Measurements from ENCODE around the gene KIAA0825. TPM values are rescaled to one million over a fixed set of nuclear protein-coding genes. Genes with fewer than 3 reads are reported as not detected.

KIAA0825 gene
- total RNA-seq, 1 experiment from 2014 or later: 1.6 TPM

GRCh38 chr5:94480486-94480885 lies 137.9 kb downstream of the KIAA0825 start:
- Histone ChIP-seq H3K27ac (ENCODE audit: low read length) (no peak overlapping the region), H3K4me1 (ENCODE audit: control insufficient read depth, insufficient read depth, low read length) (no peaks in the 10 kb centered on the region), H3K4me3 (ENCODE audit: low read depth in 2 of 2, low read length in 2 of 2) (no peak overlapping the region), H3K36me3 (ENCODE audit: control insufficient read depth, insufficient read depth, low read length) (no peaks in the 10 kb centered on the region), H3K27me3 (ENCODE audit: control insufficient read depth, insufficient read depth, low read length) (no peaks in the 10 kb centered on the region), H3K9me3 (ENCODE audit: control insufficient read depth, insufficient read depth, low read depth, low read length) (no peaks in the 10 kb centered on the region)
- ATAC-seq (no peak), DNase-seq (ENCODE audit: low read depth, low spot score) (no peak)
- intact Hi-C loops (cut with micrococcal nuclease; ENCODE audit: unreplicated experiment) (no loop called here), in situ Hi-C loops (cut with HindIII; ENCODE audit: low pct_unique_long_range_greater_than_20kb, low sequenced_read_pairs) (no loop called here)
- POLR2A ChIA-PET: no interaction called here
- BruUV-seq (replicated peaks): no TSS peak
- CTCF ChIA-PET: no interaction called here
- TF ChIP-seq, protein P1, sequence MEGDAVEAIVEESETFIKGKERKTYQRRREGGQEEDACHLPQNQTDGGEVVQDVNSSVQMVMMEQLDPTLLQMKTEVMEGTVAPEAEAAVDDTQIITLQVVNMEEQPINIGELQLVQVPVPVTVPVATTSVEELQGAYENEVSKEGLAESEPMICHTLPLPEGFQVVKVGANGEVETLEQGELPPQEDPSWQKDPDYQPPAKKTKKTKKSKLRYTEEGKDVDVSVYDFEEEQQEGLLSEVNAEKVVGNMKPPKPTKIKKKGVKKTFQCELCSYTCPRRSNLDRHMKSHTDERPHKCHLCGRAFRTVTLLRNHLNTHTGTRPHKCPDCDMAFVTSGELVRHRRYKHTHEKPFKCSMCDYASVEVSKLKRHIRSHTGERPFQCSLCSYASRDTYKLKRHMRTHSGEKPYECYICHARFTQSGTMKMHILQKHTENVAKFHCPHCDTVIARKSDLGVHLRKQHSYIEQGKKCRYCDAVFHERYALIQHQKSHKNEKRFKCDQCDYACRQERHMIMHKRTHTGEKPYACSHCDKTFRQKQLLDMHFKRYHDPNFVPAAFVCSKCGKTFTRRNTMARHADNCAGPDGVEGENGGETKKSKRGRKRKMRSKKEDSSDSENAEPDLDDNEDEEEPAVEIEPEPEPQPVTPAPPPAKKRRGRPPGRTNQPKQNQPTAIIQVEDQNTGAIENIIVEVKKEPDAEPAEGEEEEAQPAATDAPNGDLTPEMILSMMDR (IDR thresholded peaks at IDR 0.05): no peak
- TF ChIP-seq, protein P2, sequence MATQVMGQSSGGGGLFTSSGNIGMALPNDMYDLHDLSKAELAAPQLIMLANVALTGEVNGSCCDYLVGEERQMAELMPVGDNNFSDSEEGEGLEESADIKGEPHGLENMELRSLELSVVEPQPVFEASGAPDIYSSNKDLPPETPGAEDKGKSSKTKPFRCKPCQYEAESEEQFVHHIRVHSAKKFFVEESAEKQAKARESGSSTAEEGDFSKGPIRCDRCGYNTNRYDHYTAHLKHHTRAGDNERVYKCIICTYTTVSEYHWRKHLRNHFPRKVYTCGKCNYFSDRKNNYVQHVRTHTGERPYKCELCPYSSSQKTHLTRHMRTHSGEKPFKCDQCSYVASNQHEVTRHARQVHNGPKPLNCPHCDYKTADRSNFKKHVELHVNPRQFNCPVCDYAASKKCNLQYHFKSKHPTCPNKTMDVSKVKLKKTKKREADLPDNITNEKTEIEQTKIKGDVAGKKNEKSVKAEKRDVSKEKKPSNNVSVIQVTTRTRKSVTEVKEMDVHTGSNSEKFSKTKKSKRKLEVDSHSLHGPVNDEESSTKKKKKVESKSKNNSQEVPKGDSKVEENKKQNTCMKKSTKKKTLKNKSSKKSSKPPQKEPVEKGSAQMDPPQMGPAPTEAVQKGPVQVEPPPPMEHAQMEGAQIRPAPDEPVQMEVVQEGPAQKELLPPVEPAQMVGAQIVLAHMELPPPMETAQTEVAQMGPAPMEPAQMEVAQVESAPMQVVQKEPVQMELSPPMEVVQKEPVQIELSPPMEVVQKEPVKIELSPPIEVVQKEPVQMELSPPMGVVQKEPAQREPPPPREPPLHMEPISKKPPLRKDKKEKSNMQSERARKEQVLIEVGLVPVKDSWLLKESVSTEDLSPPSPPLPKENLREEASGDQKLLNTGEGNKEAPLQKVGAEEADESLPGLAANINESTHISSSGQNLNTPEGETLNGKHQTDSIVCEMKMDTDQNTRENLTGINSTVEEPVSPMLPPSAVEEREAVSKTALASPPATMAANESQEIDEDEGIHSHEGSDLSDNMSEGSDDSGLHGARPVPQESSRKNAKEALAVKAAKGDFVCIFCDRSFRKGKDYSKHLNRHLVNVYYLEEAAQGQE (IDR thresholded peaks at IDR 0.05; ENCODE audit: insufficient read depth in 1 of 2, low read depth in 2 of 2, low read length in 1 of 2): no peak
- TF ChIP-seq TCF7L2 (IDR thresholded peaks at IDR 0.05; ENCODE audit: low read depth, low read length): no peak

- Histone ChIP-seq H3K4me1 (ENCODE audit: control insufficient read depth, insufficient read depth, low read length) (no peaks in the 10 kb centered on the region), H3K9me3 (ENCODE audit: control insufficient read depth, insufficient read depth, low read depth, low read length) (no peaks in the 10 kb centered on the region), H3K27me3 (ENCODE audit: control insufficient read depth, insufficient read depth, low read length) (no peaks in the 10 kb centered on the region), H3K27ac (ENCODE audit: low read length) (no peak overlapping the region), H3K4me3 (ENCODE audit: low read depth in 2 of 2, low read length in 2 of 2) (no peak overlapping the region), H3K36me3 (ENCODE audit: control insufficient read depth, insufficient read depth, low read length) (no peaks in the 10 kb centered on the region)
- TF ChIP-seq POLR2AphosphoS5 (IDR thresholded peaks at IDR 0.05; ENCODE audit: low read depth, low read length): no peak
- TF ChIP-seq, protein P1 (IDR thresholded peaks at IDR 0.05): no peak
- TF ChIP-seq TCF7L2 (IDR thresholded peaks at IDR 0.05; ENCODE audit: low read depth, low read length): no peak
- TF ChIP-seq SIN3A (IDR thresholded peaks at IDR 0.05; ENCODE audit: borderline replicate concordance, insufficient read depth, low read depth, low read length): no peak
- TF ChIP-seq, protein P2 (IDR thresholded peaks at IDR 0.05; ENCODE audit: insufficient read depth in 1 of 2, low read depth in 2 of 2, low read length in 1 of 2): no peak
- ChIA-PET POLR2A (no interaction called here), CTCF (no interaction called here)
- intact Hi-C loops (cut with micrococcal nuclease; ENCODE audit: unreplicated experiment) (no loop called here), in situ Hi-C loops (cut with HindIII; ENCODE audit: low pct_unique_long_range_greater_than_20kb, low sequenced_read_pairs) (no loop called here)
- ATAC-seq (no peak), DNase-seq (ENCODE audit: low read depth, low spot score) (no peak)
- no TSS peak for BruUV-seq (replicated peaks)
These were observed 144.5 kb downstream of the KIAA0825 start for GRCh38 chr5:94473936-94474335.

Measured in Panc1 (cell line).